ENCODE measurements around the gene AIF1L. TPM values are rescaled to one million over a fixed set of nuclear protein-coding genes. Genes with fewer than 3 reads are reported as not detected.

AIF1L gene
- total and polyA plus RNA-seq, 2 of the 4 experiments (the other 2 are of a cell fraction): 0.18 to 0.19 TPM

DNA sequence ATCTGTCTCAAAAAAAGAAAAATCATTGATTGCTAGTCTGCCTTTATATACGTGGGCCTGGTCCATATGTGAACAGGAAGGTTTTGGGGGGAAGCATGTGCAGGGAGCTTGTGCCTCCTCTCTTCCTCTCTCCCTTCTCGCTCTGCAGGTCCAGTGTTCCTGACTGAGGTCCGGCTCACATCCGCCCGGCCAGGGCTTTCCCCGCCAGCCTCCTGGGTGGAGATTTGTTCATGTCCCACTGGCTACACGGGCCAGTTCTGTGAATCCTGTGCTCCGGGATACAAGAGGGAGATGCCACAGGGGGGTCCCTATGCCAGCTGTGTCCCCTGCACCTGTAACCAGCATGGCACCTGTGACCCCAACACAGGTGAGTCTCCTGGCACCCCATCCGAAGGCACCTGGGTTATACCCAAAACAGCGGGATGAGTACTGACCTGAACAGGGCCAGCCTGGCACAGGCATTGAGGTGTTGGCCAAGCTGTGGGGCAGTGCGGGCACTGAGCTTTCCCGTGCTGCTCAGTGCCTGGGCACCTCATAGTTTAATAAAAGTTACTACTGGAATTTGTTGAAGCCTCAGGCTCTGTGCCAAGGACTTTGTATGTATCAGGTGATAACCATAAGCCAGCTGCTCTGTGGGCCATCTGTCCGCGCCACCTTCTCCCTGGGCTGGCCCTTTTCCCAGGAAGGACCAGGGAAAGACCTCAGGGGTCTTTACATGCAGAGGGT, 39.4 kb upstream of the AIF1L start:
- Histone ChIP-seq H4K5ac (ENCODE audit: low read depth, low read length) (no peak overlapping the region), H3K4ac (ENCODE audit: low read depth, low read length) (no peak overlapping the region), H2AFZ (replicated peaks; ENCODE audit: low read length, poor library complexity) (no peak overlapping the region), H3K4me2 (ENCODE audit: low read depth, low read length) (no peak overlapping the region), H2AK9ac (replicated peaks; ENCODE audit: low read depth, low read length, poor library complexity) (no peak overlapping the region), H2BK5ac (ENCODE audit: low read depth, low read length, poor library complexity, severe bottlenecking) (no peak overlapping the region), H4K20me1 (ENCODE audit: insufficient read depth, low read length) (no peaks in the 10 kb centered on the region), H3K27ac (ENCODE audit: insufficient read depth, low read length) (no peak overlapping the region), H3K79me1 (ENCODE audit: low read depth in 1 of 2, low read length in 2 of 2) (no peaks in the 10 kb centered on the region), H3K9me3 (ENCODE audit: control insufficient read depth, insufficient read depth, low read length) (no peaks in the 10 kb centered on the region), H3K4me3 (ENCODE audit: insufficient read depth, low read depth, low read length) (no peak overlapping the region), H3K56ac (ENCODE audit: extremely low read depth, insufficient read depth, low read length) (no peak overlapping the region), H3K4me1 (ENCODE audit: control insufficient read depth, insufficient read depth, low read length) (no peaks in the 10 kb centered on the region), H3K27me3 (ENCODE audit: control insufficient read depth, insufficient read depth, low read length) (peaks cover 17% of the 10 kb centered on the region), H4K8ac (ENCODE audit: low read depth in 2 of 2, low read length in 2 of 2) (no peak overlapping the region), H2BK120ac (ENCODE audit: low read depth, low read length) (no peak overlapping the region), H3K9ac (ENCODE audit: low read depth, low read length) (no peak overlapping the region), H2AK5ac (ENCODE audit: low read depth, low read length) (no peak overlapping the region), H3K36me3 (ENCODE audit: control insufficient read depth, insufficient read depth, low read length) (no peaks in the 10 kb centered on the region), H4K91ac (ENCODE audit: insufficient read depth, low read depth, low read length) (no peak overlapping the region), H3K9me1 (ENCODE audit: insufficient read depth, low read length) (no peaks in the 10 kb centered on the region), H2BK15ac (ENCODE audit: low read depth, low read length) (no peak overlapping the region), H2BK20ac (ENCODE audit: low read depth, low read length) (no peak overlapping the region), H3K14ac (replicated peaks; ENCODE audit: low read depth, low read length) (no peak overlapping the region), H3K18ac (ENCODE audit: low read depth, low read length) (no peak overlapping the region), H3K23ac (ENCODE audit: low read depth, low read length) (no peak overlapping the region)
- dilution Hi-C loops (cut with HindIII; ENCODE audit: low sequenced_read_pairs, unreplicated experiment) (no loop called here), in situ Hi-C loops (cut with MboI; ENCODE audit: low sequenced_read_pairs) (no loop called here), intact Hi-C loops (cut with micrococcal nuclease) (no loop called here)
- BruUV-seq (replicated peaks): no TSS peak
- POLR2A ChIA-PET (ENCODE audit: unreplicated experiment): no interaction called here
- ATAC-seq (ENCODE audit: low read depth) (no peak), DNase-seq (no peak)
- CTCF ChIA-PET: interaction anchor here (0.6 to 2.1 kb wide), 6 partner anchors 8 to 279 kb away, joined by 3 to 8 read pairs (median 4); no protein-coding TSS in a partner anchor
- WGBS, 2 experiments (ENCODE audit: extremely low coverage in 2 of 2, insufficient read length in 1 of 2): 71% methylated on average over 2 of the region's 14 CpGs; no CpG with 5 or more reads in 1 of the 2 experiments
- no peak for TF ChIP-seq MXI1 (IDR thresholded peaks at IDR 0.05; ENCODE audit: borderline replicate concordance, low read depth, low read length)
- TF ChIP-seq RCOR1 (IDR thresholded peaks at IDR 0.05; ENCODE audit: insufficient replicate concordance, low read length): no peak
- TF ChIP-seq CTCF (conservative IDR thresholded peaks at IDR 0.05; ENCODE audit: low read depth, low read length): no peak
- no peak for TF ChIP-seq MAZ (IDR thresholded peaks at IDR 0.05; ENCODE audit: borderline replicate concordance, low read depth, low read length)
- TF ChIP-seq RAD21 (IDR thresholded peaks at IDR 0.05; ENCODE audit: low read length): no peak
- TF ChIP-seq USF2 (IDR thresholded peaks at IDR 0.05; ENCODE audit: low read depth, low read length): no peak
- no peak for TF ChIP-seq FOS (IDR thresholded peaks at IDR 0.05; ENCODE audit: low read depth, low read length)
- no peak for TF ChIP-seq BHLHE40 (IDR thresholded peaks at IDR 0.05; ENCODE audit: low read depth, low read length)
- no peak for TF ChIP-seq CEBPB (IDR thresholded peaks at IDR 0.05; ENCODE audit: low read depth, low read length)
- TF ChIP-seq MAFK (IDR thresholded peaks at IDR 0.05; ENCODE audit: low read depth, low read length): no peak
- no peak for TF ChIP-seq SMC3 (IDR thresholded peaks at IDR 0.05; ENCODE audit: low read depth, low read length)
- no peak for TF ChIP-seq CHD1 (IDR thresholded peaks at IDR 0.05; ENCODE audit: low read depth, low read length)
- TF ChIP-seq NFE2L2 (IDR thresholded peaks at IDR 0.05; ENCODE audit: low read depth, low read length): no peak
- TF ChIP-seq RFX5 (IDR thresholded peaks at IDR 0.05; ENCODE audit: low read depth, low read length): no peak

Data from IMR-90 (cell line).